ENCODE results near the gene BAAT. TPM values are rescaled to one million over a fixed set of nuclear protein-coding genes. Genes with fewer than 3 reads are reported as not detected.

Gene BAAT
- total RNA-seq, 1 donor: under 0.01 TPM

- Histone ChIP-seq H3K4me1 (ENCODE audit: insufficient read depth, low read length) (no peaks in the 10 kb centered on the region), H3K27ac (ENCODE audit: low read depth, low read length) (no peak overlapping the region), H3K4me3 (ENCODE audit: insufficient read depth, low read length) (no peak overlapping the region), H2AFZ (ENCODE audit: low read length) (no peak overlapping the region), H4K20me1 (ENCODE audit: insufficient read depth, low read length) (no peaks in the 10 kb centered on the region), H3K27me3 (ENCODE audit: insufficient read depth, low read length) (no peaks in the 10 kb centered on the region), H3K36me3 (ENCODE audit: insufficient read depth, low read length) (no peaks in the 10 kb centered on the region), H3K79me2 (ENCODE audit: insufficient read depth, low read length) (no peaks in the 10 kb centered on the region), H3K9me3 (ENCODE audit: low read depth, low read length) (no peaks in the 10 kb centered on the region), H3K4me2 (ENCODE audit: insufficient read depth, low read length) (no peak overlapping the region)
- DNase-seq (ENCODE audit: insufficient read length, low spot score, missing footprints): no peak
- no peak for TF ChIP-seq CTCF (IDR thresholded peaks at IDR 0.05; ENCODE audit: extremely low read depth, low read depth, low read length)
Observed at GRCh38 chr9:101362450-101362849, 22.4 kb downstream of the BAAT start.

GRCh38 chr9:101360647-101361046 is 24.2 kb downstream of the BAAT start:
- H3K4me1 ChIP-seq (ENCODE audit: insufficient read depth, low read length): no peaks in the 10 kb centered on the region
- no peak for DNase-seq (ENCODE audit: insufficient read length, low spot score, missing footprints)
- TF ChIP-seq CTCF (IDR thresholded peaks at IDR 0.05; ENCODE audit: extremely low read depth, low read depth, low read length): no peak
- no peak overlapping the region for H2AFZ ChIP-seq (ENCODE audit: low read length)
- H4K20me1 ChIP-seq (ENCODE audit: insufficient read depth, low read length): no peaks in the 10 kb centered on the region
- H3K79me2 ChIP-seq (ENCODE audit: insufficient read depth, low read length): no peaks in the 10 kb centered on the region
- no peak overlapping the region for H3K4me3 ChIP-seq (ENCODE audit: insufficient read depth, low read length)
- no peaks in the 10 kb centered on the region for H3K9me3 ChIP-seq (ENCODE audit: low read depth, low read length)
- H3K27ac ChIP-seq (ENCODE audit: low read depth, low read length): no peak overlapping the region
- no peaks in the 10 kb centered on the region for H3K36me3 ChIP-seq (ENCODE audit: insufficient read depth, low read length)
- no peaks in the 10 kb centered on the region for H3K27me3 ChIP-seq (ENCODE audit: insufficient read depth, low read length)
- no peak overlapping the region for H3K4me2 ChIP-seq (ENCODE audit: insufficient read depth, low read length)

- Histone ChIP-seq H2AFZ (ENCODE audit: low read length) (no peak overlapping the region), H3K36me3 (ENCODE audit: insufficient read depth, low read length) (no peaks in the 10 kb centered on the region), H3K4me1 (ENCODE audit: insufficient read depth, low read length) (no peaks in the 10 kb centered on the region), H3K27me3 (ENCODE audit: insufficient read depth, low read length) (no peaks in the 10 kb centered on the region), H3K9me3 (ENCODE audit: low read depth, low read length) (no peaks in the 10 kb centered on the region), H3K4me2 (ENCODE audit: insufficient read depth, low read length) (no peak overlapping the region), H3K79me2 (ENCODE audit: insufficient read depth, low read length) (no peaks in the 10 kb centered on the region), H4K20me1 (ENCODE audit: insufficient read depth, low read length) (no peaks in the 10 kb centered on the region), H3K27ac (ENCODE audit: low read depth, low read length) (no peak overlapping the region), H3K4me3 (ENCODE audit: insufficient read depth, low read length) (no peak overlapping the region)
- TF ChIP-seq CTCF (IDR thresholded peaks at IDR 0.05; ENCODE audit: extremely low read depth, low read depth, low read length): no peak
- DNase-seq (ENCODE audit: insufficient read length, low spot score, missing footprints): no peak
Observed at GRCh38 chr9:101359679-101360078, 25.1 kb downstream of the BAAT start.

- TF ChIP-seq CTCF (IDR thresholded peaks at IDR 0.05; ENCODE audit: extremely low read depth, low read depth, low read length): no peak
- no peak overlapping the region for H3K27ac ChIP-seq (ENCODE audit: low read depth, low read length)
- no peak overlapping the region for H3K4me2 ChIP-seq (ENCODE audit: insufficient read depth, low read length)
- H3K4me3 ChIP-seq (ENCODE audit: insufficient read depth, low read length): no peak overlapping the region
- DNase-seq (ENCODE audit: insufficient read length, low spot score, missing footprints): no peak
- no peaks in the 10 kb centered on the region for H3K79me2 ChIP-seq (ENCODE audit: insufficient read depth, low read length)
- no peaks in the 10 kb centered on the region for H3K27me3 ChIP-seq (ENCODE audit: insufficient read depth, low read length)
- no peaks in the 10 kb centered on the region for H3K4me1 ChIP-seq (ENCODE audit: insufficient read depth, low read length)
- H3K36me3 ChIP-seq (ENCODE audit: insufficient read depth, low read length): no peaks in the 10 kb centered on the region
- no peaks in the 10 kb centered on the region for H4K20me1 ChIP-seq (ENCODE audit: insufficient read depth, low read length)
- no peak overlapping the region for H2AFZ ChIP-seq (ENCODE audit: low read length)
- no peaks in the 10 kb centered on the region for H3K9me3 ChIP-seq (ENCODE audit: low read depth, low read length)
Observed at GRCh38 chr9:101356619-101357018, 28.2 kb downstream of the BAAT start.
